GM19372 (cell line): ENCODE data around the gene TTPAL.
A peak's percentile ranks its signal among the peaks of the same experiment; 100 is the strongest.

Experiments
- ATAC-seq: cut with Tn5 transposase; IDR thresholded peaks from one replicate; pipeline ENCODE4 v1.9.1; 2021; ENCODE audit warnings: mild to moderate bottlenecking, low read depth, moderate library complexity; ENCODE audit not compliant: unreplicated experiment

TTPAL gene

DNA sequence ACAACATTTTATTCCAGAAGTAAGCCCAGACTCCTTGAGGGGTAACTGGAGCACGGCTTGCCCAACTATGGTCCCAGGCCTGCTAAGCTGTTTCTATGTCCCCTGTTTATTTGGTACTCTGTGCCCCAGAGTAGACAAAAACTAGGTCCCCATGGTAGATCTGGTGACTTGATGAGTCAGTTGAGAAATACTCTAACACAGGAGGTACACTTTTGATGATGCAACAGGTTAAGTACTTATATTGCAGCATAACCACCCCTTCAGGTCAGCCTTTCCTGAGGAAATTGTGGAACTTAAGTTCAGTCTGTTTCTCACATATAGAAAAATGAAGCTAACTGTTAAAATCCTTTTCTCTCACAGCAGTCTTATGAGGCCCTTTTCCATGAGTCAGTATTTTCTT lies 19.6 kb downstream of the TTPAL start:
- no peak for ATAC-seq

DNA sequence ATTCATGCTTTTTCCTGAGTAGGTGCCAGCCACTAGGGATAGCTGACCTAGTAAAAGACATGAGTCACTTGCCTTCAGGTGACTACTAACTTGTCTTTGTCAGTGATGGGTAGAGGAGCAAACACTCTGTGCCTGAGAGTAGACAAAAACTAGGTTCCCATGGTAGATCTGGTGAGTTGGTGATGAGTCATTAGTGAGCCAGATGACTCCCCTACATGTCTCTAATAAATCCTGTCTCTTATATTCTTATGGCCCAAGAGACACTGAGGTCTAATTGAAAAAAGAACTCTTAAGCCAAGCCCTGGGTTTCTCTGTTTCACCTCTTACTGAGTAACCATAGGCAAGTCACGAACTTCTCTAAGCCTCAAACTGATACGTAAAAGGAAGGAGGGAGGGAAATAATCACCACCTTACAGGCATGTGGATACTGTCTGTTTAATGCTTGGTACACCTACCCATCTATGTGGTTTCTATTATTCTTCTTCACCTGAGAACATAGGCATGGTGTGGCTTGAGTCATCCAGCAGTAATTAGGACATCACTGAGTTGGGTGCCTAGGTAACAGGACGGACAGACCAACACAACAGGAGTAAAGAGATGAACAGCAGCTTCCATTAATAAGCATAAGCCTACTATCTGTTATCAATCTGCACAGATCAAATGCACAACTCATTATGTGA lies 20.3 kb downstream of the TTPAL start:
- no peak for ATAC-seq

DNA sequence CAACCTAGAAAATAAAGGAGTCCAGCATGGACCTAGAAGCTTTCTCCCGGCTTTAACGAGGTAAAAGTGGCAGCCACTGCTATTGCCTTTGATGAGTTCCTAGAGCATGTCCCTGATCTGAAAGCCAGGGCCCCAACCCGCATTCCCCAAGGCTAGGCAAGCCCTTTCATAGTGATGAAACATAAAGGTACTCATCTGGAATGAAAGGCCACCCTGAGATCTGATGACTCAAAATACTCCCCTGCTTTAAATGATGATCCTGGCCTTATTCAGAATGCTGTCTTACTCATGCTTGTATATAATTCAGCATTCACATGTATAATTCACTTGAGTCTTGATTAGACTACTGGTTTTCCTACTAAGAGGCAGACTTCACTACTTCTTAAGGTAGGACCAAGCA lies 21.3 kb downstream of the TTPAL start:
- ATAC-seq = no peak

DNA sequence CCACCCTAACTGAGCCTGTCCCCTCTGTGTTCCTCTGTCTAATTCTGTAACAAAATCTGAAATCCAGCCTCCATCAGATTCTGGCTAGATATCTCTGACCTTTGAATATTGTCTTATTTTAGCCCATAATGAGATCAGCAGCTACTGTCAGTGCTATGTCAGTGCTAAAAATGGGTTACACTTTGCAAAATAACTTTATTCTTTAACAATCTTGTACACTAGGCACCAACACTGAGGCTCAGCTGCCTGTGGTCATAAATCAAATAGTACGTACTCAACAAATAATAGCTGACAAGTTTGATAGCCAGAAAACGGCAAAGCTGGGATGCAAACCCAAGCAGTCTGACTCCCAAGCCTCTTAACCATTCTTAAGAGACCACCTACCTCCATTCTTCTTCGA lies 22.1 kb downstream of the TTPAL start:
- ATAC-seq = no peak

DNA sequence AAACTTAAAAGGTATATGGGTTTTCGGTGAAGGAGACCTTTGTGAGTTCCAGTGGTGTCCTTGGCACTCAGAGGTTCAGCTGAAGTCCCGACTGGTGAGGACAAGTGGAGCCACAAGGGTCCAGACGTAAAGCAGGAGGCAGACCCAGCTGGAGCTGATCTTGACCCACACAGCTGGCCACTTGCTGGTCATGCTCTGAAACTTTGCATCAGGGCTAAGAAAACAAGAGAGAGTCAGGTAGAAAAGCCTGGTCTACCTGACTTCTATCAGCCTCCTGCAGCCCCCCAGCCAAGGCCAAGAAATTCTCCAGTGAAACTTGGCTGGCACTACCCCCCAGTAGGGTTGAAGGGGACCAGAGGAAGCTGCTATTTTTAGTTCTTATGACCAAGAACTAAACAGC lies 24.5 kb downstream of the TTPAL start:
- no peak for ATAC-seq

DNA sequence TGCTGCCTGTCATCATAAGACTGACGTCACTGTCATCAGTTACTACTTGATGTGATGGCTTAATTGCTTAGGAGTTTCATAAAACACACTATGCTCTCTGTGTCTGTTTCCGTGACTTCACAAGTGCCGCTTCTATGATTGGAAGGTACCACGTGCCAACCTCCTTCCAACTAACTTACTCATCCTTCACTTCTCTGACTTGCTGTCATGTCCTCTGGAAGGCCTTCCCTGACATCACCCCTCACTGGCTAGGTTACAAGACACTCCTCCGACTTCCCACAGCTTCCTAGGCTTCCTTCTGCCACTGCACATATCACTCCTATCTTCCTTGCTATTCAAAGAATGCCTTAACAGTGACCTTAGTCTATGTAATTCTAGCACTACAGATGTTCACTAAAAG lies 25.8 kb downstream of the TTPAL start:
- ATAC-seq = no peak

DNA sequence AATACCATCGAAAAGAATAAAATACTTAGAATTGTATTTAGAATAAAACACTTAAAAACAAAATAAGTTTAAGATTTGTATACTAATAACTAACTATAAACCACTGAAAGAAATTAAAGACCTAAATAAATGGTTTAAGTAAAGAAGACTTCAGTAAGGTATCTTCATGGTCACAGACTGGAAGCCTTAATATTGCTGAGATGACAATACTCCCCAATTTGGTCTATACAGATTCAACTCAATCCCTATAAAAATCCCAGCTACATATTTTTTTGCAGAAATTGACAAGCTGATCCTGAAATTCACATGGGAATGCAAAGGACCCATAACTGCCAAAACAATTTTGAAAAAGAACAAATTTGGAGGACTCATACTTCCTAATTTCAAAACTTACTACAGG lies 27.3 kb downstream of the TTPAL start:
- no peak for ATAC-seq

DNA sequence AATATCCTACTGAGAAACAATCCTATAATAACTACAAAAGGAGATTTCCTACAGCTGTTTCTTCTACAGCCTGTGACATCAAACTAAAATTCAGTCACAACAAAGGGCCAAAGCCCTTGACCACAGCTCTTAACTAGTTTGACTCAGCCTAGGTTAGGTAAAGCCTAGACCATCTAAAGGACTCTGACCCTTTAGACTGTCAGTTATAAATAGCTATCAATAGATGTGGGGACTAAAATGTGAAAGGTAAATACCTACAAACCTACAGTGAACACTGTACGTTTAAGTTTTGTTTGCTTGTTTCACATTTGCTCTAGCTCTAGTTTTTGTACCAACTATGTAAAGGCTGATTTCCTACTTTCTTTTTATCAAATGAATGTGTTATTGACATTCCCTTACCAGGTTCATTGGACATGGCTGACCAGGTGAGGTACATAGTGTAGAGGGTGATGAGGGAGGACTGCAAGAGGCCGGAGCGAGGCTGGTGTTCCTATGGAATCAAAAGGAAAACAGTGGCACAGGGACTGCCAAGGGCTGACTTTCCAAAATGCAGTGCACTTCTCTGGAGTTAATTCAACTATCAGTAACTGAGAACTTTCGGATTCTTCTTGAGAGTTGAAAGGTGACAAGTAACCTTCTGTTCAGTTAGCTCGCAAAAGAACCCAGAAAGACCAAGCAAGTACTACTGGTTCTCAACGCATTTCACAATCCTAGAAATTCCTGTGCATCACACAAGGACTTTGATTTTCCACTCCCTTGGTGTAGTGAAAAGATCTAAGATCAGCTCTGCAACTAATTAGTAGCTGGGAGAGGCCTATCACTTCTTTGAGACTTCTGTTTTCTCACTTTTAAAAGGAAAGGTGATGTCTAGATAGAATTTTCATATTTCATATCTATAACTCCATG lies 29.0 kb downstream of the TTPAL start:
- no peak for ATAC-seq

DNA sequence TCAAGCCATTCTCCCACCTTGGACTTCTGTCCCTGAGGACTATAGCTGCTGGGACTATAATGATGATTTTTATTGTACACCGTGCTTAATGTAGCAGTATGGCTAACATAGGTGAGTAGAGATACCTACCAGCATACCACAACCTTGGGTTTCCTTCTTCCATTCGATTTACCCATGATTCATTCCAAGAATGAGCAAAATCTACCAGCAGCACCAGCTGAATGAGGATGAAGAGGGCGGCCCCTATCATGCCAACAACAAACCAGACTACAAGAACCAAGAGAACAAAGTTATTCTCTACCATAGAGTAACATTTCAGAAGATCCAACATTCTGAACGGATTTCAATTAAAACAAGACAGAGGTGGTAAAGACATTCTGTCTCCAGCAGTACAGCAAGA lies 34.1 kb downstream of the TTPAL start:
- ATAC-seq = no peak

DNA sequence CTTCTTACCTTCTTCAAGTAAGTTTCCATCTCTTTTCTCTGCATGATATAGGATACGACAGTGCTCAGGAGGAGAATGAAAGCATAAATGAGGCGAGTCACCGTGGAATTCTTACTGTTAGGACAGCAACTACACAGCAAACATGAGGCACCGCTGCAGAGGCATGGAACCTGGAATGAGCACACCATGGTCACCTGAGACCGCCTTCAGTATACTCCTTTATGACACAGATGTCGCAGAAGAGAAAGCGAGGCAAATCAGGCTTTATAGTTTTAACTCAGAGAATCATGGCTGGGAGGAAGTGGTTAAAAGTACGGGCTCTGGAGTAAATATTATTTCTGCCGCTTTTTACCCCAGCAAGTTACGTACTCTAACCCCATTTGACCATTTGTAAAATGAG lies 38.2 kb downstream of the TTPAL start:
- no peak for ATAC-seq

DNA sequence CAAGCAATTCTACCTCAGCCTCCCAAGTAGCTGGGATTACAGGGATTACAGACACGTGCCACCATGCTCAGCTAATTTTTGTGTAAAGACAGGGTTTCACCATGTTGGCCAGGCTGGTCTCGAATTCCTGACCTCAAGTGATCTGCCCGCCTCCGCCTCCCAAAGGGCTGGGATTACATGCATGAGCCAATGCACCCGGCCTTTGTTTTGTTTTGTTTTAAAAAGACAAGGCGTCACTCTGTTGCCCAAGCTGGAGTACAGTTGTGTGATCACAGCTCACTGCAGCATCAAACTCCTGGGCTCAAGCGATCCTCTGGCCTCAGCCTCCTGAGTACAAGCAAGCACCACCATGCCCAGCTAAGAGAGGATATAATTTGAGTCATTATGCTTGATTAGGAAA lies 40.8 kb downstream of the TTPAL start:
- no peak for ATAC-seq

DNA sequence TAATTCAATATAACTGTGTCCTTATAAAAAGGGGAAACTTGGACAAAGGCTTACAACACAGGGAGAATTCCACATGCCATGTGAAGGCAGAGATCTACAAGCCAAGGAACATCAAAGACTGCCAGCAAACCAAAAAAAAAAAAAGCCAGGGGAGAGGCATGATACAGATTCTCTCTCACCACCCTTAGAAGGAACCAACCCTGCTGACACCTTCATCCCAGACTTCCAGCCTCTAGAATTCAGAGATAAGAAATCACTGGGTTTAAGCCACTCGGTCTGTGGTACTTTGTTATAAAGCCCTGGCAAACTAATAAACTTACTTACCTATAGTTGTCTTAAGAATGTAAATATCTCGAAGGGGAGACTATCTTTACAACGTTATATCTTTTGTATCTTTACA lies 41.8 kb downstream of the TTPAL start:
- ATAC-seq = no peak

DNA sequence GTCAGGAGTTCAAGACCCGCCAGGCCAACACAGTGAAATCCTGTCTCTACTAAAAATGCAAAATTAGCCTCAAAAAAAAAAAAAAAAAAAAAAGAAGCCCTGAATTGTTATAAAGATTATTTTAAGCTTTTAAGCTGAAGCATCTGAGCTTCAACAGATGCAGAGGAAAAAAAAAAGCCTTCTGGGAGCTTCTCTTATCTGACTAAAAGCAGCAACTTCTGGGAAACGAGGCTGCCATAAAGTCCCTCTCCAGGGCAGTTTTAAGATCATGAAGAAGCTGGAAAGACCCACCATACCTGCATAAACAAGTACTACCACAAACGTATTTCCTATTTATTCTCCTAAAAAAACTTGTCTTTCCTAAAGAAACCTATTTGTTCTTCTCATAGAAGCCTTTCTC lies 42.6 kb downstream of the TTPAL start:
- no peak for ATAC-seq

DNA sequence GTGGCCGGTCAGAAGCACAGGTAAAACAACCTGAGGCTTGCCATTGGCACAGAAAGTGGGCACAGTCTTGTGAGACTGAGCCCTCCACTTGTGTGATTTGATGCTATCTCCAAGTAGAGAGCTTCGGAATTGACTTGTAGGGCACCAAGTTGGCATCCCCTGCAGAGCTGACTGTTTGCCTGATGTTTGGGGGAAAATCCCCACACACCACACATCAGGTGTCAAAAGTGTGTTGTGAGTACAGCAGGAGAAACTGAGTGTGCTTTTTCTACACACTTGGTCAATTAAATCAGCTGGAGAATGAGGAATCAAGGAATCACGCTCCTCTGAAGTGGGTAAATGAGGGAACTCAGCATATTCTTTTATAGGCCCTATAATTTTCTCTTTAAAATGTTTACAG lies 45.2 kb downstream of the TTPAL start:
- no peak for ATAC-seq

DNA sequence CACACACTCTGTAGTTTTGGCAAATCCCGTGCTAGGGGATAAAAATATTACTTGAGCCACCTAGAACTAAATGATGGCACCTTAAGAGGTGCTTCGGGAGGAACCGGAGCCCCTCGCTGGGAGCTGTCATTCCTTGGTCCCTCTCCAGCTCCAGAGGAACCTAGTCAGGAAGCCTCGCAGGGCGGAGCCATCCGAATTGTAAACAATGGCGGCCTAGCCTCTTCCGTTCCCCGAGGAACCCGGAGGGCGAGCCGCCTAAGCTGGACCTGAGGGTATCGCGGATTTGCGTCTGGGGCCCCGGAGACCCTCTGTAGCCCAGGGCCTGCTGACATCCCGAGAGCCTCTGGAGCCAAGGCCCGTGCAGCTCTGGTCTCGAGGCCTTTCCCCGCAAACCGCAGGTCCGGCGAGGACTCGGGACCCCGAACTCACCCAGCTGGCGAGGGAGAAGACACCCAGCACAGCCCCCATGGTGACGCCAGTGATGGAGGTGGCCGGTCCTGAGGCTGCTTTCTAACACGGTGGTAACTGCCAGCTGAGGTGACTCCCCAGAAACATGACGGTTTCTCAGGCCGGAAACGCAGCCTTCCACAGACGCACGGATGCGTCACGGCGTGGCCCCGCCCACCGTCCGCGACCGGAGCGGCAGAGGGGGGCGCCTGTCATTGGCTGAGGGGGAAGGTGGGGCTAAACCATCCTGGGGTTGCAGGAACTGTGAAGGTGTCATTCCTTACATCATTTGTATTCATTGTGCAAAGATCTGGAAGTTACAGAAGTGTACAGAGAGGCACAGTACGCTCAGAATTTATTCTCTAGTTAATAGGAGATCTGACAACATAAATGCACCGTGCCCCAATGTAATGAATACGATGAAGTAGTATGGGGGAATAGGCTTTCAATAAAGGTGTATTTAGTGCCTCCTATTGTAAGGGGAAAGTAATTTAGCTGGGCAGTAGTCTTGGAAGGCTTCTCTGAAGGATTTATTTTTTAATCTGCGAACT lies 46.1 kb downstream of the TTPAL start, which contains the start of gene SERINC3:
SERINC3 (minus strand) TSS at position 587 of the 998 bp plus-strand sequence; CDS start at position 468, 119 bp downstream.
- ATAC-seq = peak; percentile 98

DNA sequence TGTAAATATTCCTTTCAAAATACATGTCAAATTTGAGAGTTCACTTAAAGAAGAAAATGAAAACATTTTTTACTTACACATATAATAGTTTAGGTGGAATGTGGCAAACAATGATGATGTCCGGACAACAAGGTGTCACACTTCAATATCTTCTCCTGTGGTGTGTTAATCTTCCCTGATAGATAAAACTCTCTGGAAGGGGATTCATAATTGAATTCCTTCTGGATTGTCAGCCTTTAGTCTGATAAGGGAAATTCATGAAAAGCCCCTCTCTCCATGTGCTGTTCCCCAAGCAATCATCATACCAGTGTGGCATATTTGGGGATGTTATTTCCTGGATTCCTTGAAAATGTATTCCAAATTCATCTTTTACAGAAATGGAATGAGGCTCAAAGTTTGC lies 47.2 kb downstream of the TTPAL start:
- no peak for ATAC-seq

DNA sequence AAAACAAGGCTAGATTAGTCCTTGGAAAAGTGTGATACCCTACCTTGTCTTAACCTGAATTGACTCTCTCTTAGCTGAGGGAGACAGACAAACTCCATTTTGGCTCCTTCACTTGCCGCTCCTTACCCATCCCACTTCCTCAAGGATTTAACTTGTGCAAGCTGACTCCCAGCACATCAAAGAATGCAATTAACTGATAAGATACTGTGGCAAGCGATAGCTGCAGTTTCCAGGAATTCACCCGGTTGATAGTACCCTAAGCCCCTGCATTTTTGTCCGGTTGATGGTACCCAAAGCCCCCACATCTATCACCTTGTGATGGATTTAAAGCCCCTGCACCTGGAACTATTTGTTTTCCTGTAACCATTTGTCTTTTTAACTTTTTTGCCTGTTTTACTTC lies 48.1 kb downstream of the TTPAL start:
- no peak for ATAC-seq

DNA sequence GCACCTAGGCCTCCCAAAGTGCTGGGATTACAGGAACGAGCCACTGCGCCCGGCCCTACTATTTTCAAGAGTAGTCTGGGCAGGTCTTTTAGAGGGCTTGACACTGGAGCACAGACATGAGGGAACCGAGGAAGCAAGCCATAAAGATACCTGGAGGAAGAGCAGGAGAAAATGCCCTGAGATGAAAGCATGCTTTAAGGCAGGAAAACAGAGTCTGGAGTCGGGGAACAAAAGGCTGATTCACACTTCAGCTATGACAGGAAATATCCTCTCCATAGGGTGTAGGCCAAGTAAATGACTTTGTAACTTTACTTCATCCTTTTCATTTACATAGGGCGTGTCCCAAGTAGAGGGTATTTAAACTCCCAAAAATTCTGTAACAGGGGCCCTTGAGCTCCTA lies 50.5 kb downstream of the TTPAL start:
- ATAC-seq = no peak

DNA sequence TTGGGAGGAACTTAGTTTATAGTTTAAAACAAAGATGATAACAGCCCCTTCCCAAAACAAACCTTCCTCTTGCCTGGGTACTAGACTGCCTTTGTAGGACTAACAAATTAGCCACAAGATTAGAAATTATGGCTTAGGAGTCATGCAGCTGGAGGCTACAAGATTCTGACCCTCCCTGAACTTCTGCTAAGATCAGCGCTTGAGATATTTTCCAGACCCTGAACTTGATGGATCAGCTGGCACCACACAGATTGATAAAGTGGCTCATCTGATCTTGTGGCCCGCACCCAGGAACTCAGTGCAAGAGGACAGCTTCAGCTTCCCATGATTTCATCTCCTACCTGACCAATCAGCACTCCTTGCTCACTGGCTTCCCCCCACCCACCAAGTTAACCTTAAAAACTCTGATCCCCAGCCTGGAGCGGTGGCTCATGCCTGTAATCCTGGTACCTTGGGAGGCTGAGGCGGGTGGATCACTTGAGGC lies 52.1 kb downstream of the TTPAL start:
- no peak for ATAC-seq

DNA sequence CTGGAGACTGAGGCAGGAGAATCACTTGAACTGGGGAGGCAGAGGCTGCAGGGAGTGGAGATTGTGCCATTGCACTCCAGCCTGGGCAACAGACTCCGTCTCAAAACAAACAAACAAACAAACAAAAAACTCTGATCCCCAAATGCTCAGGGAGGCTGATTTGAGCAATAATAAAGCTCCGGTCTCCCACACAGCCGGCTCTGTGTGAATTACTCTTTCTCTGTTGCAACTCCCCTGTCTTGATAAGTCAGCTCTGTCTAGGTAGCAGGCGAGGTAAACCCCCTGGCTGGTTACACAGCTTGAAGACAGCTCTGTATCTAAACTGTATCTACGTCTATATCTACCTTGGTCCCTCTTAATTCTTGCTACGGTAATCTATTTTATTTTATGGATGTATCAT lies 52.6 kb downstream of the TTPAL start:
- ATAC-seq = no peak
